COLO668 (cell line): Measurements from ENCODE around the gene WNT2B.
A peak's percentile ranks its signal among the peaks of the same experiment; 100 is the strongest.
"Not testable (repeated sequence)": the region's sequence is repeated elsewhere in the genome, so short reads cannot be mapped to it uniquely, and the experiment has no call there.

Source experiments
- DNase-seq: peaks from one replicate; lab custom pipeline; 2025; ENCODE audit not compliant: unreplicated experiment; lab: John Stamatoyannopoulos, UW

Gene WNT2B

DNA sequence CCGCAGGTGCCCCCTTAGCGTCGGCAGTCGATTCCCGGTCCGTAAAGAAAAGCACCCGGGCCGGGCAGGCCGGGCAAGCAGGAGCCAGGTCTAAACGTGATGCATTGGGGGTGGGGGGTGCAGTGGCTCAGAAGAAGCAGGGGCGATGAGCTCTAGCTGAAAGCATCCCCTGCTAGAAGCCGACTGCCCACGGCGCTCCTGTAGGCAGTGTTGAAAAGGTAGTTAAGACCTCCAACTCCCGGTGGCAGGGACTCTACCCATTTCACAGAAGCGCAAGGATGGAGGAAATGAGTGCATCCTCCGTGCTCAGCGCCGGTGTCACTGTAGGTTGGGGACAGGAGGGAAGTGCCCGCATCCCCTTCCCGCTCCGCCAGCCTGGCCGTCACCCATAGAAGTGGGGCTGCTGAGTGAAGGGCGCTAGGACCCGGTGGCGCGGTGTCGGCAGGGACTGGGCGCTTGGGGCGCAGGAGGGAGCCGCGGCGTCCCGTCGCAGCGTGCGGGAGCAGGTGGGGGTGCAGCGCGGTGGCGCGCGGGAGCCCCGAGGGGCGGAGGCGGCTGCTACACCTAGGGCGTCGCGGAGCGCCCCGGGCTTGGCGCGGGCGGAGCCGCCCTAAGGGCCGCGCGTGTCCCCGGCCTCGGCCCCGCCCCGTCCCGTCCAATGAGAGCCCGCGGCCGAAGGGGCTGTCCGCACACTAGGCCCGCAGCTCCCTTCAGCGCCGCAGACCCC, at the start of gene WNT2B:
TSS of gene WNT2B (plus strand) at position 688 of the 727 bp plus-strand sequence. CDS start 298 bp downstream, outside the sequence.
- DNase-seq, result peak; percentile 57

GRCh38 chr1:112460615-112461014, 48.1 kb upstream of the WNT2B start:
- no peak for DNase-seq

GRCh38 chr1:112461200-112461871, 47.4 kb upstream of the WNT2B start:
- no peak for DNase-seq

DNA sequence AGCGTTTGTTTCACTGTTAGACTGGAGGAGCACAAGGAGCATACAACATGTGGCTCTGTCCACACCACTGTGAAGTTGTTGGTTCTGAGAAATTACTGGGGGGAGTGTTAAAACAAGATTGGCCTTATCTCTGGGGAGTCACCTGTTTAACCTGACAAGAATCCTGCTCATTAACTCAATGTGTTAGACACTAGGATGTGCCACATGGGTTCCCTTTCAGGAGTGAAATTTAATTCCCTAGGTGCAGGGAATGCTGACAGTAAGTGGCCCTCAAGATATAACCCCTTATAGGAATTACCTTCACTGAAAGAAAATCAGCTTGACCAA, 45.8 kb upstream of the WNT2B start:
- no peak for DNase-seq

DNA sequence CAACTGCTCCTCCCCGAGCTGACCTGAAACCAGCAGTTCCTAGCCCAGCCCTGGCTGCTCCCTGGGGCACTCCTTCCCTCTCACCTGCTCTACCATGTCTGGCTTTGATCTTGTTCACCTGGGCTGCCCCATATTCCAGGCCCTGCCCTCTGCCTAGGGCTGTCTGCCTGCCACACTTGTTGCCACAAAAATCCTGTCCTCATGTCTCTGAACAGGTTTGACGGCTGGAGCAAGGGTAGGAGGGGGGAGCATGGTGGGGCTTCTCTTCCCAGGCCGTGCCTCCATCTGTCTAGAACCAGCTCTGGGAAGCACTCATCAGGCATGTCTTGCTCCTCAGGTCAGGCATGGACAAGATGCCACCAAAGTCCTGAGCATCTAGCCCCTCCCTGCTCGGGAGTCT, 44.3 kb upstream of the WNT2B start:
- DNase-seq, result no peak

DNA sequence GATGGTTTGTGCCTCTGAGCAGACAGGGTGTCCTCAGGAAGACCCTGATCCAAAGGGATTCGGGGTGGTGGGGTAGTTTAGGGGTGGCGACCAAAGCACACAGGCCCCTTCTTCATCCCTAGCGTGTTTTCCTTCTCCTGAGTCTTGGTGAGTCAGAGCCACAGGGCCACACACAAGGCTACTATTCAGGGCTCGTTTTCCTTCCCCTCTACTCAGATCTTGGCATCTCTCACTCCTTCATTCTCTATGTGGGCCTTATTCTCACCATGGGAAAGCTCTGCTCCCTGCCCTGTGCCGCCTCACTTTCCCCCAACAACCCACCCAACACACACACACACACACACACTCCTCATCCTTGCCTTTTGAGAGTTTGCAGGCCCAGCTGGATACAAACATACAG, 43.6 kb upstream of the WNT2B start:
- no peak for DNase-seq

GRCh38 chr1:112466078-112466660, 42.6 kb upstream of the WNT2B start:
- peak; percentile 92 for DNase-seq

DNA sequence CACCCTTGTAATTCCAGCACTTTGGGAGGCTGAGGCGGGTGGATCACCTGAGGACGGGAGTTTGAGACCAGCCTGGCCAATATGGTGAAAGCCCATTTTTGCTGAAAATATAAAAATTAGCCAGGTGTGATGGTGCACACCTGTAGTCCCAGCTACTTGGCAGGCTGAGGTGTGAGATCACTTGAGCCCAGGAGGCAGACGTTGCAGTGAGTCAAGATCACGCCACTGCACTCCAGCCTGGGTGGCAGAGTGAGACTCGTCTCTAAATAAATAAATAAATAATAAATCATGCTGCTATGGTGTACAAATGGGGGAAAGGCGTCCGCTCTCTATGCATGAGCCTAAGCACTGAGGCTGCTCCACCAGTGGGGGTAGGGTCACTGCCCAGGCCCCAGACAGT, 38.4 kb upstream of the WNT2B start:
- DNase-seq, result not testable (repeated sequence)

GRCh38 chr1:112470966-112471365, 37.8 kb upstream of the WNT2B start:
- no peak for DNase-seq

- DNase-seq, result no peak
These were observed 36.6 kb upstream of the WNT2B start for GRCh38 chr1:112472142-112472541.

GRCh38 chr1:112477550-112477949, 31.2 kb upstream of the WNT2B start:
- no peak for DNase-seq

DNA sequence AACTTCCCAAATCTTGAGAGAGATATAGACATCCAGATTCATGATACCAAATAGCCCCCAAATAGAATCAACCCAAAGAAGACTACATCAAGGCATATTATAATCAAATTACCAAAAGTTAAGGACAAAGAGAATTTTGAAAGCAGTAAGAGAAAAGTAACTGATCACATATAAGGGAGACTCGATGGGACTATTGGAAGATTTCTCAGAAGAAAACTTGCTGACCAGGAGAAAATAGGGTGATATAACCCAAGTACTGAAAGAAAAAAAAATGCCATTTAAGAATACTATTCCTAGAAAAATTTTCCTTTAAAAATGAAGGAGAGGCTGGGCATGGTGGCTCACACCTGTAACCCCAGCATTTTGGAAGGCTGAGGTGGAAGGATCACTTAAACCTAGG, 30.5 kb upstream of the WNT2B start:
- no peak for DNase-seq

DNA sequence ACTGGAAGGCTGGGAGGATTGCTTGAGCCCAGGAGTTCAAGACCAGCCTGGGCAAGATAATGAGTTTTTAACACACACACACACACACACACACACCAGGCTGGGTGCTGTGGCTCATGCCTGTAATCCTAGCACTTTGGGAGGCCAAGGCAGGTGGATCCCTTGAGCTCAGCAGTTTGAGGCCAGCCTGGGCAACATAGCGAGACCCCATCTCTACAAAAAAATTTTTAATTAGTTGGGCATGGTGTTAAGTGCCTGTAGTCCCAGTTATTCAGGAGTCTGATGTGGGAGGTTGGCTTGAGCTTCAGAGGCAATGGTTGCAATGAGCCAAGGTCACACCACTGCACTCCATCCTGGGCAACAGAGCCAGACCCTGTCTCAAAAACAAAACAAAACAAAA, 22.7 kb upstream of the WNT2B start:
- not testable (repeated sequence) for DNase-seq

- DNase-seq, result not testable (repeated sequence)
These were observed 21.1 kb upstream of the WNT2B start for GRCh38 chr1:112487686-112488085.

DNA sequence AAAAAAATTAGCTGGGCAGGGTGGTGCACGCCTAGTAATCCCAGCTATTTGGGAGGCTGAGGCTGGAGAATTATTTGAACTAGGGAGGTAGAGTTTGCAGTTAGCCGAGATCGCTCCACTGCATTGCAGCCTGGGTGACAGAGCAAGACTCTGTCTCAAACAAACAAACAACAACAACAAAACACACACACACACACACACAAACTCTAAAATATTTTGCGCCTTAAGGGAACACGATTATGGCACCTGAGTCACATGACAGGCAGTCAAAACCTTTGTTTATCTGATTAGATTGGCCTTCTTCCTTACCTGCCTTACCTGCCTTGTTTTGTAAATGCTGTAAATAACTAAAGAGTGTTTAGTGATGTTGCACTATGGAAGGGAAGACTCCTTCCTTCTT, 20.6 kb upstream of the WNT2B start:
- no peak for DNase-seq

GRCh38 chr1:112492076-112492475, 16.7 kb upstream of the WNT2B start:
- no peak for DNase-seq

- DNase-seq, result no peak
These were observed 15.4 kb upstream of the WNT2B start for GRCh38 chr1:112493351-112493750.

- no peak for DNase-seq
These were observed 12.5 kb upstream of the WNT2B start for GRCh38 chr1:112496290-112496689.

GRCh38 chr1:112501810-112502641, 6.7 kb upstream of the WNT2B start:
- peak; percentile 72 for DNase-seq

GRCh38 chr1:112502826-112503225, 5.9 kb upstream of the WNT2B start:
- no peak for DNase-seq

- no peak for DNase-seq
These were observed 4.6 kb upstream of the WNT2B start for GRCh38 chr1:112504001-112504660.
